Eye (tissue), 1 donor: ENCODE measurements around the gene CSNK2A2.
A peak's percentile ranks its signal among the peaks of the same experiment; 100 is the strongest.

ENCODE experiments used
- DNase-seq: peaks from one replicate; pipeline ENCODE4 v3.0.0-alpha.2; 2015

Gene CSNK2A2

DNA sequence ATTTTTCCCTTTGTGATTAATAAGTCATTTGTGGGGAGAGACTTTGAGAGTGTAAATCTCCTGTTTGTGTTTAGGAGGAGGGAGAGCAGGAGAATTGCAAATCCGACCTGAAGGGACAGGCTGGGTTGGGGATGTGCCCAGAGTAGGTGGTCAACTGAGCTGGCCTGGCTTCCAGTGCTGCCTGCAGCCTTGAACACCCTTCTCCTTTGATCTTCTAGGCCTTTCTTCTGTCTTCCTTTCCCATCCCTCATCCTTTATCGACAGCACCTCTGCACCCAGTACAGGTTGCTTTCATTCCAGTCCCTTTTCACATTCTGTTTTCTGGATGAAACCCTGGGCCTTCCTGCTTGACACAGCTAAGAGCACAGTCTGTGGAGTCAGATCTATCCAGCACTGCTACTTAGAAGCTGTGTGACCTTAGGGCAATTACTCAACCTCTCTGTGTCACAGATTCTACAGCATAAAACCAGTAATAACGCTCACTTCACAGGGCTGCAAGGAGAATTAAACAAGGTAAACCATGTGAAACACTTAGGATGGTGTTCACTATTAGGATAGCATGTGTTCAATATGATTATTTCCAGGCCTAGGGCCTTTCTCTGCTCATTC lies 1.0 kb upstream of the CSNK2A2 start:
- no peak for DNase-seq

DNA sequence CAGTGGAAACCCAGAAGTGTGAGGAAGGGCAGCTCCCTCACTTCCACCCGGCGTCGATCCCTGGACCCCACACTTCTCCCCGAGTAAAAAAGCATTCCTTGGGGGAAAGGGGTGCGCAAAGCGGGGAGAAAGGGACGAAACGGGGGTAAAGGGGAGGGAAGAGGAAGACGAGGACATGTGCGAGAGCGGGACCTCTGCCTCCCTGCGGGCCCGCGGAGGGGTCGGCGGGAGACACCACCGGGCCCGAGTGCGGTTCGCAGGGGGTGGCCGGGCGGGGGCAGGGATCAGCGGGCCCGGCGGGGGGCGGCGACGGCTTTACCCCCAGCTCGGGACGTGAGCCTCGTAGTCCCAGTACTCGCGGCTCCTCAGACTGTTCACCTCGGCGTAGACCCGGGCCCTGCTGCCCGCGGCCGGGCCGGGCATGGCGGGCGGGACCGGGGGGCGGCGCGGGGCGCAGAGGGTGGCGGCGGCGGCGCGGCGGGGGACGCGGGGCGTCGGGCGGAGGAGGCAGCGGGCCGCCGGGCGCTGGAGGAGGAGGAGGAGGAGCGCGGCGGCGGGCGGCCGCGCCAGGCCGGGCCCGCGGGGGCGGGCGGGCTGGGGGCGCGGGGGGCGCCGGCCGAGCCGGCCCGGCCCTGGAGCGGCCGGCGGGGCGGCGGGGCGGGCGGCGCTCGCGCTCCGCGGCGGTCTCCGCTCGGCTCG lies 443 bp downstream of the CSNK2A2 start:
- DNase-seq, result peak; percentile 24

- no peak for DNase-seq
Measured at GRCh38 chr16:58196898-58197313, 1.0 kb downstream of the CSNK2A2 start.

DNA sequence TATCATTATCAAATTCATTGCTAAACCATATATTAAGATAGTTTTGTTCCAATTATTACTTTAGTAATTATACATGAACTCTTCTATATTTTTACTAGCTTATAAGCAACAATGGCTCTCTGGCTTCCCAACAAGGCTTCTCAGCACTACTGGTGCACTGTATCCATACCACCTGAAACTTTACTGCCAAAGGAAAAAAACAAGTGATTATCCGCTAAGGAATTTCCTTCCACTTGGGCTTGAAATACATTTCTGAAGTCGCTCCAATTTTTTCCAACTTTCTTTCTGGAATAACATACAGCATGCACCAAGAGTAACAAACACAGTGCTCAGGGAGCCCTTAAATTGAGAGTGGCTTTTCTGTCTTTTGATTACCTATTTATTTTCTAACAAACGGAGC lies 2.1 kb downstream of the CSNK2A2 start:
- no peak for DNase-seq

DNA sequence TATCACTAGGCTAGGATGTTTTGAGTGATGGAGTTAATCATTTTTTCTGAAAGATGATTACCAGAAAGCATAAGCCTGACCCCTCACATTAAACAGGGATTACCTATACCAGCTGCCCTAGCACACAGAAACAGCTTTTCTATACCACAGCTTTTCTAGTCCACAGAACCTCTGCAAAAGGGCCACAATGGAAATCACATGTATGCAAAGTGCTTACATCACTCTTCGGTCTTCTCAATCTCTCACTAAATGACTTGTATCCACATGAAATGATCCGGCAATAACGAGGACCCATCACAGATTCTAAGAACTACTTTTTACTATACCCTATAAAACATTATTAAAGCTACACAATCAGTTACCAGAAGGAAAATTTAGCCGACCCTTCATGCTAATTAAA lies 2.6 kb downstream of the CSNK2A2 start:
- no peak for DNase-seq

GRCh38 chr16:58194790-58195189 lies 3.1 kb downstream of the CSNK2A2 start:
- no peak for DNase-seq

GRCh38 chr16:58187665-58188421 lies 10.1 kb downstream of the CSNK2A2 start:
- no peak for DNase-seq

GRCh38 chr16:58187092-58187491 lies 10.8 kb downstream of the CSNK2A2 start:
- no peak for DNase-seq

DNA sequence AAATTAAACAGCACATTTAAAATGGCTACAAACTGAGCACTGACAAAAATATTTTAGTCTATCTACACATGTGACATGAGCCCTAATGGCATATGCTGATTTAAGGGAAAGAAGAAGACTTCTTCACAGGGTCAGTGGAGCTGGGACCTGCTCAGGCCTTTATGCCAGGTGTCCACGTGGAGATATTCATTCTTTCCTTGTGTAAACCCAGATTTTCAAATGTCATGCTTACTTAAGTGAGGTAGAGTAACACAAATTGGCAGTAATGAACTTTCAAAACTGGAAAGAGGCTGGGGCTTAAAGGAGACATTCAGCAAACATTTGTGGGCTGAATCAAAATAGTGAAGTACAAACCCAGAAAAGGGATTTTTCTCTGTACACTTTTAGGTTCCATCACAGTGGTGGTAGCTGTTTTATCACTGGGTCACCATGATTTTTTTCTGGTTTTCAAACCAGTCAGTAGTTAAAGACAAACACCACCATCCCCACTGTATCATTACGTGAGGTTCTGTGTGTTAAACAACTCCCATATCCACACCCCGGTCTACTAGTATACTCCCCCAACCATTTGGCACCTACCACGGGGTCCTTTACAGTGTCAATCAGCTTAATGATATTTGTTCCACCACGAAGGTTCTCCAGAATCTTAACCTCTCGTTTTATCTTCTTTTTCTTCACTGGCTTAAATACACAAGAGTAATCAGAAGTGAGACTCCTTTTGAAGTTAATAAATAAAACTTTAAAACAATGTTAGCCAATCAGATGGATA lies 11.5 kb downstream of the CSNK2A2 start:
- DNase-seq, result no peak

GRCh38 chr16:58177353-58177710 lies 20.6 kb downstream of the CSNK2A2 start:
- no peak for DNase-seq

- no peak for DNase-seq
Measured at GRCh38 chr16:58176608-58177352, 21.1 kb downstream of the CSNK2A2 start.

- DNase-seq, result no peak
Measured at GRCh38 chr16:58170223-58170622, 27.7 kb downstream of the CSNK2A2 start.

GRCh38 chr16:58160855-58161254 lies 37.1 kb downstream of the CSNK2A2 start:
- DNase-seq, result no peak

DNA sequence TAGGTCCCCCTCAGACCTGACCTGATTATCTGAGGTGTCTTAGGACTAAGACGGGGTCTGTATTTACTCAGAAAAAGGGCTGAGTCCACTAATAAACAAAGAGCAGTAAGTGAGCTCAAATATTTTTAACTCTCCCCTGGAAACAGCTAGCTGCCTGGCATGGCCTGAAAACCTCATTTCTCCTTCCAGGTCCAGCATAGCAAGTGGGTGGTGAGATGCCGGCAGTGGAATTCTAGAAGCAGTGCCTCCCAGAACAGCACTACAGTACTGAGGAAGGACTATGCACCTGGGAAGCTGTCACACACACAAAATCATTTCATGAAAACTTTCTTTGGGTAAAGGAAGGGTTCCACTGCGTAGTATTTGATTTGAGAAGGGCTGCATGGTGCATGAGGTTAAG lies 39.2 kb downstream of the CSNK2A2 start:
- DNase-seq, result no peak

GRCh38 chr16:58157951-58158540 lies 39.9 kb downstream of the CSNK2A2 start:
- no peak for DNase-seq

- no peak for DNase-seq
Measured at GRCh38 chr16:58157239-58157638, 40.7 kb downstream of the CSNK2A2 start.

- no peak for DNase-seq
Measured at GRCh38 chr16:58155839-58156238, 42.1 kb downstream of the CSNK2A2 start.

- DNase-seq, result no peak
Measured at GRCh38 chr16:58154345-58154744, 43.6 kb downstream of the CSNK2A2 start.

GRCh38 chr16:58152246-58152868 lies 45.5 kb downstream of the CSNK2A2 start:
- no peak for DNase-seq

DNA sequence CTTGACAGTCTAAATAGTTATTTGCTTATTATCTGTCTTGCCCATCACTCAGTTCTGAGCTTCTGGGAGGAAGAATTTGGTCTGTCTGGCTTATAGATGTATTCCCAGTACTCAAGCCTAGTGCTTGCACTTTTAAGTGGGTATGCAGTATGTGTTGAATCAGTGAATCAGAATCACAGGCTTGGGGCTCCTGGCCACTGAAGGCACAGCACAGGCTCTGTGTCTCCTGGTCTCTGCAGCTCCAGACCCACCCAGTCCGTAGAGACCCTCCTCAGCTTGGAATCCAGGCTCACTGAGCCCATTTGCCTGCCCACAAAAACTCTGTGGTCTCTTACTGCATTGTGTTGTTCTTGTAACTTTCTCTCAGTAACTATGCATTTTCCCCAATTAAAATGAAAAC lies 49.4 kb downstream of the CSNK2A2 start:
- no peak for DNase-seq

GRCh38 chr16:58148099-58148498 lies 49.8 kb downstream of the CSNK2A2 start:
- no peak for DNase-seq

GRCh38 chr16:58138852-58139251 lies 59.1 kb downstream of the CSNK2A2 start:
- DNase-seq, result no peak
